ENCODE measurements around the gene PRM1.

Gene PRM1

DNA sequence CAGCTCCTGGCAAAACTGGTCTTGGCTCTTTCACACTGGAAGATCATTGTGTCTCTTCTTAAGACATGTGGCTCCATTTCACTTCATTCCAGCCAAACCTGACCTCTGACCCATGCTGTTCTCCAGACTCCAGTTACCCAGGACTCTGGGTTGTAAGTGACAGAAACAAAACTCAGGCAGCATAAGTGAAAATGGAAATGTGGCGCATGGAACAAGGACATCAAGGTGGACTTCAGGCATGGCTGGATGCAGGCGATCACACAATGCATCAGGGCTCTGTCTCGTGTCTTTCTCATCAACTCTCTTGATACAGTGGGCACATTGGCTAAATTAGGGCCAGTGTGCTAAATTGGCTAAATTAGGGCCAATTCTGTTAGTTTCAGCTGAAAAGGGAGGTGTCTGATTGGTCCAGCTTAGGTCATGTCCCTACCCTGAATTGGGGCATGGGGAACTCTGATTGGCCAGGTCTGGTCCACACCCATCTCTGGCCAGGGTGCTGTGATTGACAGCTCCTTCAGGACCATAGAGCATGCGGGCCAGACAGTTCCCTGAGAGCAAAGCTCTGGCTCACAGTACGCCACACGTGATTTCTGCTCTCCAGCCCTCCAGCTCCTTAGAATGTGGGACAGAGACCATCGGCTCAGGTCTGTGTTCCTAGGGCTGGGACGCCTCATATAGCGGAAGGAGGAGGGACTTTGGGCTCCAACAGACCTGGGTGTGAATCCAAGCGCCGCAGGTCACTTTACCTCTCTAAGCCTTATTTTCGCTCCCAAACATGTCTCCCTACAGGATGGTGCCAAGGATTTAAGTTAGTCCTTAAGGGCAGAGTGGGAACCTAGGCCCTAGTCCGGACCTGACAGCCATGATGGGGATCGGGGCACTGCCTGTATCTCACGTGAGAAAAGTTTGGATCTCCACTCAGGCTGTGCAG lies 42.6 kb downstream of the PRM1 start:
- no peak for DNase-seq (ENCODE audit: low read depth in 1 of 2, low spot score in 1 of 2)

DNA sequence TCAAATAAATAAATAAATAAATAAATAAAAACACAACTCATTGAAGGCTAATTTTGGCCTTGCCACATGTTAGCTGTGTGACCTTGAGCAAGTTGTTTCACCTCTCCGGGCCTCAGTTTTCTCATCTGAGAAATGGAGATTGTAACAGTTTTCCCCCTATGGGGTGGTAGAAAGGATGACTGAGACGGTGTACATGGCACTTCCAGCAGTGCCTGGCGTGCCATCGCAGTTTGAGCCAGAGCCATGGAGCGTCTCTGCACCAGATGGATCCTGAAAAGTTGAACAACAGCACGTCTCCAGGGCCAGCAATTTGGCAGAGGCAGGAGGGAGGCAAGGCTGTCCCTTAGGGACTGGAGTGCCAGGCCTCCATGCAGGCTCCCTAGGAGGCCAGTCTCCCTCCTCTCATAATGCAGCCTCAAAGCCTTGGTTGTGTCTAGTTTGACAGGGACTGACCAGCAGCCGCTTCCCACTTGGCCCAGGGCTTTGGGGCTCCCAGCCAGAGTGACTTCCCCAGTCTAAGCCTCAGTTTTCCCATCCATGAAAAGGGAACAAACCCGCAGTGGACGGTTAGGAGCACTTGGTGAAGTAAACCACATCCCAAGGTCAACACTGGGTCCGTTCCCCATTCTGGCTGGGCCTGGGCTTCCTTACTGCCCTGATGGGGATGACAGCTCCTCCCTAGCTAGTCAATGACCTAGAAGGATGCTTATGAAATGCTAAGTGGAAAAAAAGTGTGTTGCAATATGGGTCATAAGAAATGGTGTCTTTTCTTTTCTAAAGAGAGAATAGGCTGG lies 44.5 kb downstream of the PRM1 start:
- DNase-seq (ENCODE audit: low read depth in 1 of 2, low spot score in 1 of 2) = no peak

DNA sequence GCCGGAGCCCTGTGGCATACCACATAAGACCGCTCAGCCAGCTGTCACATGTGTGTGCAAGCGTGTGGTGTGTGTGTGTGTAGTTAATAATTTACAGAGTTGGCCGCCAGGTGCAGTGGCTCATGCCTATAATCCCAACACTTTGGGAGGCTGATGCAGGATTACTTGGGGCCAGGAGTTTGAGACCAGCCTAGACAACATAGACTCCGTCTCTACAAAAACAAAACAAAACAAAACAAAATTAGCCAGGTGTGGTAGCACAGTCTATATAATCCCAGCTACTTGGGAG lies 45.5 kb downstream of the PRM1 start:
- no peak for DNase-seq (ENCODE audit: low read depth in 1 of 2, low spot score in 1 of 2)

DNA sequence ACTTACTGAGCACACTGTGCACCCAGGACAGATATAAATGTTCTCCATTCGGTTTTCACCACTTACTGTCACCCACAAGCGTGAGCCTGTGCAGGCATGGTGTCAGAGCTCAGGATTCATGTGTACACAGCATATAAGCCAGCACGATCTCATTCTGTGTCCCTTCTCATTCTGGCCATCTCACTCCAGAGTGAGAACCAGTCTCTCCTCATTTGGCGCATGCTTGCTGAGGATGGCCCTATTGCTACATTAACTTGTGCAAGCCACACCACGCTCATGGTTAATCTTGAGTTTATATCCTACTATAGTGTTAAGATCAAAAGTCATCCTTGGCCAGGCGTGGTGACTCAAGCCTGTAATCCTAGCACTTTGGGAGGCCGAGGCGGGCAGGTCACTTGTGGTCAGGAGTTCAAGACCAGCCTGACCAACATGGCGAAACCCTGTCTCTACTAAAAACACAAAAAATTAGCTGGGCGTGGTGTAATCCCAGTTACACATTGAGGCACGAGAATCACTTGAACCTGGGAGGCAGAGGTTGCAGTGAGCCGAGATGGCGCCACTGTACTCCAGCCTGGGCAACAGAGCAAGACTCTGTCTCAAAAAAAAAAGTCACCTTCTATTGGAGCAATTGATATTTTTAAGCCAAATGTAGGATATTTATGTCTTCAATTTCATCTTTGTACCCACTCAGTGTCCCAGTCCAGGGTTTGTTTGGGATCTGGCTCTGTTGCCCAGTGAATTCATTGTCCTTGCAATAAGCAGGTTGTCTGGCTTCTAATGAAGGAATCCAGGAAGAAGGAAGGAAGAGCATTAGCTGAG lies 46.0 kb downstream of the PRM1 start:
- no peak for DNase-seq (ENCODE audit: low read depth in 1 of 2, low spot score in 1 of 2)

DNA sequence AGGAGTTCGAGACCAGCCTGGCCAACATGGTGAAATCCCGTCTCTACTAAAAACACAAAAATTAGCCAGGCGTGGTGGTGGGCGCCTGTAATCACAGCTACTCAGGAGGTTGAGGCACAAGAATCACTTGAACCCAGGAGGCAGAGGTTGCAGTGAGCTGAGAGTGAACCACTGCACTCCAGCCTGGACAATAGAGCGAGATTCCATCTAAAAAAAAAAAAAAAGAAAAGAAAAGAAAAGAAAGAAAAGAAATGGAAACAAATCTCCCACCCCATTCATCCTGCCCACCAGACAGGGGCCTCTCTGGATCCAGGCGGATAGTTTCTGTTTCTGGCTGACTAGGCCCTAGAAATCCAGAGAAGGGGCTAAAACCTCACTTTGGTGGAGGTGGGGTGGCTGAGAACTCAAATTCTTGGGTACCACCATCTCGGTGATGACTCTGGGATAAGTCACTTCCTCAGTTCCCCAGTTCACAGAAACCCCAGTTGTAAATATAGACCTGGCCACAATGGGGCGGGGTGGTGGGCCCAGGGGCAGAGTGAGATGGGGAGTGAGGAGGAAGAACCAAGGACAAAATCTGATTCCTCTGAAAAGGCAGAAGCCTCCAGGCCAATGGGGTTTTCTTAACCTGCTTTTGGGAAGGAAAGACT lies 47.3 kb downstream of the PRM1 start:
- DNase-seq (ENCODE audit: low read depth in 1 of 2, low spot score in 1 of 2) = peak; percentile 50 to 73

DNA sequence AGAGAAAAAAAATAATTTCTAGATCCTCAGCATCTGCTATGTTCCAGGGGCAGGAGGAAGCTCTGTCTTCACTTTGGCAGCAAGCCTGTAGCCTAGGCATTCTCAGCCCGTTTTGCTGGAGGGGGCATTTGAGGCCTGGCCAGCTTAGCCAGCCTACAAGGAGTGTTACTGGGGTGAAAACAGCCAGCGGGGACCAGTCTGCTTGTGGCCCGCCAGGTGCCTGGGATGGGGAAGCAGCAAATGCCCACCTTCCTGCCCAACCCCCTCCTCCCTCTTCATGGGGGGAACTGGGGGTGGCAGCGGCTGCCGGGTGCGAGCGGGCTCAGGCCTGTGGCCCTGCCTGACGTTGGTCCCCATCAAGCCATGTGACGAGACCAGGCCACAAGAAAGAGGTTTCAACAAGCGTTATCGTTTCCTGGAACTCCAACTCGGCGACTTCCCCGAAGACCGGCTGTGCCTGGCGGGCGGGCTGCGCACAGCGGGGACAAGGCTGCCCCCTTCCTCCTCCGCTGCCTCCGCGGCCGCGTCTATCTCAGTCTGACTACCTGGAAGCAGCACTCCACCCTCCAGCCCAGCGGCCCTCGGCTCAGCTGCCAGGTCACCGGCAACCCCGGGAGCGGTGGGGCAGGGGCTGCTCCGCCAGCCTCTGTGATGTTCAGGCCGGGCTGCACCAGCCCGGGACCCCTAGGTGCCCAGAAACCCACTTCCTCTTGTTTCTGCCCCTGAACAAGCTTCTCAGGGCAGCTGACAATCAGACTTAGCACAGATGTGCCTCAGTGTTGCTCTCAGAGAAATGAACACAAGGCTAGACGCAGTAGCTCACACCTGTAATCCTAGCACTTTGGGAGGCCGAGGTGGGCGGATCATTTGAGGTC lies 48.0 kb downstream of the PRM1 start:
- DNase-seq (ENCODE audit: low read depth in 1 of 2, low spot score in 1 of 2) = peak; percentile 79 to 85

DNA sequence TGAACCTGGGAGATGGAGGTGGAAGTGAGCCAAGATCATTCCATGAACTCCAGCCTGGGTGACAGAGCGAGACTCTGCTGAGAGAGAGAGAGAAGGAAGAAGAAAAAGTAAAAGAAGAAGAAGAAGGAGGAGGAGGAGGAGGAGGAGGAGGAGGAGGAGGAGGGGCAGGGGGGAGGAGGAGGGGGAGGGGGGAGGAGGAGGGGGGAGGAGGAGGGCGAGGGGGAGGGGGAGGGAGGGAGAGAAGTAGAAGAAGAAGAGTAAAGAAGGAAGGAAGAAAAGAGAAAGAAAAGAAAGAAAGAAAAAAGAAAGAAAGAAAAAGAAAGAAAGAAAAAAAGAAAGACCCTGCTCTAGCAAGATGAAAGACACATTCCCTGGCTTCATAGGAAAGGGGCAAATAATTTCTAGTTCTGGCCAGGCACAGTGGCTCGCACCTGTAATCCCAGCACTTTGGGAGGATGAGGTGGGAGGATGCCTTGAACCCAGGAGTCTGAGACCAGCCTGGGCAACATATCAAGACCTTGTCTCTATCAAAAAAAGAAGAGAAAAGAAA lies 48.8 kb downstream of the PRM1 start:
- DNase-seq (ENCODE audit: low read depth in 1 of 2, low spot score in 1 of 2) = no peak

DNA sequence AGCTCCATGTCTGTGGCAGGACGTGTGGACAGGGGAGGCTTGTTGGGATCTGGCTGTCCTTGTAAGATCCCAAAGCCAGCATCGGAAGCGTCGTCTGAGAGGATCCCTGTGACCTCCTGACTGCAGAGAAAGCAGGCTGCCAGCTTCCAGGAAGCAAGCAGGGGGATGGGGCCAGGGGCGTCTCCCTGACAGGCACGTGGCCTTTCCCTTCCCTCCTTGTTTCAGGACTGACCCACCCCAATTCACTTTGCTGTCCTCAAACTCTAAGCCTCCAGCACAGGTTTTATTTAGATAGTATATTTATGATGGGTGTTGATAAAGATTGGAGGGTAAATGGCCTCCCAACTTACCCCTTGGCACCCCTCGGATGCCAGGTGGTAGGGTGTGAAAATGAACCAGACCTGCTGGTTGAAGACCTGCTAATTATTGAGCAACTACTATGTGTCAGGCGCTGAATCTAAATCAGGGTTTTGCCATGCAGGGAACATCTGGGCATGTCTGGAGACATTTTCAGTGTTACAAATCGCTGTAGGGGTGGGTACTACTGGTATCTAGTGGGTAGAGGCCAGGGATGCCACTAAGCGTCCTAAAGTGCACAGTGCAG lies 49.7 kb downstream of the PRM1 start:
- DNase-seq (ENCODE audit: low read depth in 1 of 2, low spot score in 1 of 2) = no peak
